Neural progenitor cell (in vitro differentiated cells): ENCODE results near the gene SLC43A1. TPM values are rescaled to one million over a fixed set of nuclear protein-coding genes. Genes with fewer than 3 reads are reported as not detected.

Experiments
- DNase-seq: peaks from one replicate; pipeline ENCODE4 v3.0.0-alpha.2; 2016; ENCODE audit warnings: low spot score
- H2AFZ ChIP-seq: fragments of 200-600 bp; sonication (generic); replicated peaks from 2 replicates; pipeline ENCODE4 v1.6.1; 2016; ENCODE audit warnings: antibody characterized with exemption
- H3F3A ChIP-seq: fragments of 200-600 bp; sonication (generic); 2 replicates; pipeline ENCODE4 v1.6.1; 2016; ENCODE audit warnings: antibody characterized with exemption, low read depth
- H3K27ac ChIP-seq: fragments of 200-600 bp; sonication (generic); 2 replicates; pipeline ENCODE4 v1.5.1; 2016; ENCODE audit warnings: mild to moderate bottlenecking
- H3K27me3 ChIP-seq: fragments of 200-600 bp; sonication (generic); 2 replicates; pipeline ENCODE4 v1.6.1; 2016; ENCODE audit warnings: mild to moderate bottlenecking, moderate library complexity
- H3K36me3 ChIP-seq: fragments of 200-600 bp; sonication (generic); 2 replicates; pipeline ENCODE4 v1.5.1; 2016
- H3K4me1 ChIP-seq: fragments of 200-600 bp; sonication (generic); 2 replicates; pipeline ENCODE4 v1.6.1; 2016; ENCODE audit warnings: mixed run types
- H3K4me2 ChIP-seq: fragments of 200-600 bp; sonication (generic); 2 replicates; pipeline ENCODE4 v1.6.1; 2016
- H3K4me3 ChIP-seq: fragments of 200-600 bp; sonication (generic); 2 replicates; pipeline ENCODE4 v1.5.1; 2016
- H3K79me2 ChIP-seq: fragments of 200-600 bp; sonication (generic); 2 replicates; pipeline ENCODE4 v1.6.1; 2016; ENCODE audit warnings: low read depth
- H3K9ac ChIP-seq: fragments of 200-600 bp; sonication (generic); 2 replicates; pipeline ENCODE4 v1.6.1; 2016
- H3K9me3 ChIP-seq: fragments of 200-600 bp; sonication (generic); 2 replicates; pipeline ENCODE4 v1.5.1; 2016; ENCODE audit warnings: low read depth
- H4K20me1 ChIP-seq: fragments of 200-600 bp; sonication (generic); 2 replicates; pipeline ENCODE4 v1.6.1; 2016; ENCODE audit warnings: low read depth
- H3K27ac Mint-ChIP-seq: 3 replicates; pipeline ENCODE4 v1.8.0; 2021; ENCODE audit warnings: mixed read lengths
- H3K27me3 Mint-ChIP-seq: 2 replicates; pipeline ENCODE4 v1.8.0; 2022; ENCODE audit warnings: low read depth, mild to moderate bottlenecking, inconsistent platforms, moderate library complexity, mixed read lengths; ENCODE audit not compliant: insufficient read depth
- H3K36me3 Mint-ChIP-seq: 3 replicates; pipeline ENCODE4 v1.8.0; 2021; ENCODE audit warnings: mixed read lengths
- H3K4me1 Mint-ChIP-seq: 3 replicates; pipeline ENCODE4 v1.8.0; 2021; ENCODE audit warnings: mixed read lengths
- H3K4me3 Mint-ChIP-seq: 3 replicates; pipeline ENCODE4 v1.8.0; 2021; ENCODE audit warnings: mild to moderate bottlenecking, moderate library complexity, mixed read lengths
- H3K9me3 Mint-ChIP-seq: 3 replicates; pipeline ENCODE4 v1.8.0; 2020; ENCODE audit warnings: mixed read lengths
- CTCF ChIP-seq: fragments of 200-600 bp; sonication (generic); IDR thresholded peaks from 2 replicates; pipeline ENCODE4 v1.5.1; 2017; ENCODE audit warnings: antibody characterized with exemption, mild to moderate bottlenecking
- EZH2 ChIP-seq: fragments of 200-600 bp; sonication (generic); IDR thresholded peaks from 2 replicates; pipeline ENCODE4 v1.6.1; 2017; ENCODE audit warnings: antibody characterized with exemption, mild to moderate bottlenecking, moderate library complexity
- EZH2phosphoT487 ChIP-seq: fragments of 200-600 bp; sonication (generic); IDR thresholded peaks from 2 replicates; pipeline ENCODE4 v1.6.1; 2017; ENCODE audit warnings: antibody characterized with exemption
- total RNA-seq: library from RNA; depleted of rRNA; stranded (reverse); fragments of >200 nt; gene quantifications from 2 replicates; pipeline ENCODE4 v1.2.3, GENCODE V29; 2015; ENCODE audit warnings: low replicate concordance

Gene SLC43A1
- total RNA-seq, 1 donor from 2014 or later = 0.99 TPM

GRCh38 chr11:57497303-57498247 lies 17.9 kb downstream of the SLC43A1 start:
- Mint-ChIP-seq H3K27ac (no peak overlapping the region), H3K4me3 (no peak overlapping the region), H3K4me1 (peaks cover 25% of the 10 kb centered on the region), H3K36me3 (no peaks in the 10 kb centered on the region), H3K9me3 (no peaks in the 10 kb centered on the region), H3K27me3 (peaks cover 21% of the 10 kb centered on the region)
- Histone ChIP-seq H3K9me3 (no peaks in the 10 kb centered on the region), H3K4me3 (no peak overlapping the region), H3K27ac (no peak overlapping the region), H3K79me2 (no peaks in the 10 kb centered on the region), H2AFZ (no peak overlapping the region), H4K20me1 (peaks cover 11% of the 10 kb centered on the region), H3K4me1 (no peaks in the 10 kb centered on the region), H3K4me2 (no peak overlapping the region), H3F3A (no peaks in the 10 kb centered on the region), H3K27me3 (peaks cover 31% of the 10 kb centered on the region), H3K36me3 (no peaks in the 10 kb centered on the region), H3K9ac (no peak overlapping the region)
- TF ChIP-seq EZH2phosphoT487 (no peak), EZH2 (no peak), CTCF (no peak)
- no peak for DNase-seq

GRCh38 chr11:57496109-57496820 lies 19.2 kb downstream of the SLC43A1 start:
- Mint-ChIP-seq H3K4me3 (no peak overlapping the region), H3K9me3 (no peaks in the 10 kb centered on the region), H3K27ac (no peak overlapping the region), H3K4me1 (peaks cover 18% of the 10 kb centered on the region), H3K27me3 (peaks cover 22% of the 10 kb centered on the region), H3K36me3 (no peaks in the 10 kb centered on the region)
- Histone ChIP-seq H3K4me1 (no peaks in the 10 kb centered on the region), H3K27ac (no peak overlapping the region), H2AFZ (no peak overlapping the region), H3K79me2 (no peaks in the 10 kb centered on the region), H3K36me3 (no peaks in the 10 kb centered on the region), H3K4me3 (no peak overlapping the region), H3K9me3 (no peaks in the 10 kb centered on the region), H3K9ac (no peak overlapping the region), H3K27me3 (peaks cover 31% of the 10 kb centered on the region), H3K4me2 (no peak overlapping the region), H4K20me1 (peaks cover 11% of the 10 kb centered on the region), H3F3A (no peaks in the 10 kb centered on the region)
- TF ChIP-seq EZH2phosphoT487 = no peak
- no peak for TF ChIP-seq CTCF
- no peak for TF ChIP-seq EZH2
- no peak for DNase-seq

- no peak overlapping the region for H3K4me3 Mint-ChIP-seq
- H3K27ac Mint-ChIP-seq = no peak overlapping the region
- no peak overlapping the region for H3K9ac ChIP-seq
- peaks cover 12% of the 10 kb centered on the region for H3K4me1 Mint-ChIP-seq
- H3K27ac ChIP-seq = no peak overlapping the region
- H3K79me2 ChIP-seq = no peaks in the 10 kb centered on the region
- no peak for TF ChIP-seq EZH2phosphoT487
- no peak for TF ChIP-seq EZH2
- TF ChIP-seq CTCF = peak; percentile 86
- H3K27me3 ChIP-seq = peaks cover 16% of the 10 kb centered on the region
- no peaks in the 10 kb centered on the region for H3F3A ChIP-seq
- no peaks in the 10 kb centered on the region for H3K9me3 ChIP-seq
- no peaks in the 10 kb centered on the region for H3K36me3 Mint-ChIP-seq
- H3K4me2 ChIP-seq = no peak overlapping the region
- peak; percentile 65 for DNase-seq
- no peaks in the 10 kb centered on the region for H3K9me3 Mint-ChIP-seq
- H3K36me3 ChIP-seq = no peaks in the 10 kb centered on the region
- H4K20me1 ChIP-seq = peaks cover under 1% of the 10 kb centered on the region
- no peaks in the 10 kb centered on the region for H3K4me1 ChIP-seq
- H3K27me3 Mint-ChIP-seq = peaks cover 23% of the 10 kb centered on the region
- no peak overlapping the region for H3K4me3 ChIP-seq
- no peak overlapping the region for H2AFZ ChIP-seq
Observed at GRCh38 chr11:57493507-57494503, 21.7 kb downstream of the SLC43A1 start.
